ENCODE measurements around the gene C2. TPM values are rescaled to one million over a fixed set of nuclear protein-coding genes. Genes with fewer than 3 reads are reported as not detected.
"Not testable (repeated sequence)": the region's sequence is repeated elsewhere in the genome, so short reads cannot be mapped to it uniquely, and the experiment has no call there.

Gene C2
- total and polyA plus RNA-seq, 3 experiments from 2014 or later, result 0.70 to 0.73 TPM; not detected in 1

DNA sequence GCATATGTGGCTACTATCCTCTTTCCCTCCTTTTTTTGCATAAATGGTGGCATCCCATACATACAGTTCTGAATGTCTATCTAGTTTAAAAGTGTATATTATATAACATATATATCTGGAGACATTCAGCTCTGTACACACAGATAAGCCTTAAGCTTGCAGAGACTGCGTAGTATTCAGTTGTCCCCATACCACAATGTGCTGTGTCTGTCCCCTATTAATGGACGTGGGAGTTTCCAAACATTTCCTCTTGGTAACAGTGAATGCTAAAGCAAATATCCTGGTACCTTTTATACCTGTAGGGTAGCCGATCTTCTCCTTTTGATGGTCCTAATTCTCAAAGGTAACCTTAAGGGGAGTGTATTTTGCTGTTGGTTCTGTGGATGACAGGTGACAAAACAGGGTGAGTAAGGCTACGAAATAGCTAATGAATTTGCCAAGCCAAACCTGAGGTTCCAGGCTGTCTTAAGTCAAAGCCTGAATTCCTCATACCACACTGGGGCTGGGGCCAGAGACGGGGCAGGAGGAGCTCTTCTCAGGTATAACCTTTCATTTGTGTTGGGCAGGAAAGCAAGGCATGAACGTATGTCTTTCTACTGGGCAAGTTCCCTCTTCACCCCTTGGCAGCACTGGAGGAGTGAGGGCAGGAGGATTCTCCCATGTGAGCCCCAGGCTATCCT is 7.8 kb upstream of the C2 start:
- CTCF ChIA-PET, result interaction anchor here (0.8 kb wide), 1 partner anchor 30 kb away, joined by 3 read pairs; no protein-coding TSS in a partner anchor

GRCh38 chr6:31920811-31921210 is 6.7 kb upstream of the C2 start:
- Histone ChIP-seq H3K4me3 (ENCODE audit: low read length) (no peak overlapping the region), H3K27me3 (ENCODE audit: insufficient read depth, low read length, poor library complexity, severe bottlenecking) (no peaks in the 10 kb centered on the region), H3K27ac (ENCODE audit: low read depth, low read length) (no peak overlapping the region), H3K36me3 (ENCODE audit: insufficient read depth, low read length) (no peaks in the 10 kb centered on the region), H3K9me3 (ENCODE audit: low read length) (no peaks in the 10 kb centered on the region), H3K4me1 (ENCODE audit: insufficient read depth, low read length) (no peaks in the 10 kb centered on the region)
- Mint-ChIP-seq H3K36me3 (no peaks in the 10 kb centered on the region), H3K4me3 (no peak overlapping the region), H3K4me1 (no peaks in the 10 kb centered on the region), H3K27ac (peak overlapping the region in 1 of 8 donors; percentile 65), H3K27me3 (peaks cover 0 to 3% of the 10 kb centered on the region in 2 donors), H3K9me3 (no peaks in the 10 kb centered on the region)
- POLR2A ChIA-PET, result no interaction called here
- no peak for DNase-seq
- CTCF ChIA-PET, result no interaction called here

More for the DNA sequence above, 7.8 kb upstream of the C2 start:
- H3K27me3 ChIP-seq (ENCODE audit: insufficient read depth, low read length, poor library complexity, severe bottlenecking), result no peaks in the 10 kb centered on the region
- POLR2A ChIA-PET, result no interaction called here
- no peaks in the 10 kb centered on the region for H3K36me3 Mint-ChIP-seq
- peaks cover 0 to 13% of the 10 kb centered on the region in 2 donors for H3K27me3 Mint-ChIP-seq
- H3K4me3 ChIP-seq (ENCODE audit: low read length), result no peak overlapping the region
- H3K4me1 ChIP-seq (ENCODE audit: insufficient read depth, low read length), result no peaks in the 10 kb centered on the region
- no peaks in the 10 kb centered on the region for H3K9me3 ChIP-seq (ENCODE audit: low read length)
- H3K36me3 ChIP-seq (ENCODE audit: insufficient read depth, low read length), result no peaks in the 10 kb centered on the region
- no peak for DNase-seq
- no peak overlapping the region for H3K27ac ChIP-seq (ENCODE audit: low read depth, low read length)
- H3K4me1 Mint-ChIP-seq, result no peaks in the 10 kb centered on the region
- H3K9me3 Mint-ChIP-seq, result no peaks in the 10 kb centered on the region
- H3K4me3 Mint-ChIP-seq, result no peak overlapping the region
- no peak overlapping the region for H3K27ac Mint-ChIP-seq

GRCh38 chr6:31922942-31923341 is 4.6 kb upstream of the C2 start:
- Mint-ChIP-seq H3K27ac (peak overlapping the region in 1 of 8 donors; percentile 23), H3K9me3 (no peaks in the 10 kb centered on the region), H3K4me1 (no peaks in the 10 kb centered on the region), H3K36me3 (no peaks in the 10 kb centered on the region), H3K27me3 (no peaks in the 10 kb centered on the region), H3K4me3 (no peak overlapping the region)
- ChIA-PET CTCF (interaction anchor here (0.8 to 1.0 kb wide), 2 partner anchors 33 to 117 kb away, joined by 3 read pairs; partner anchors contain the start of gene LSM2), POLR2A (no interaction called here)
- DNase-seq, result peak in 1 of 5 donors; percentile 17
- H3K4me3 ChIP-seq (ENCODE audit: low read length), result no peak overlapping the region
- H3K27ac ChIP-seq (ENCODE audit: low read depth, low read length), result no peak overlapping the region
- H3K4me1 ChIP-seq (ENCODE audit: insufficient read depth, low read length), result no peaks in the 10 kb centered on the region
- no peaks in the 10 kb centered on the region for H3K36me3 ChIP-seq (ENCODE audit: insufficient read depth, low read length)
- no peaks in the 10 kb centered on the region for H3K9me3 ChIP-seq (ENCODE audit: low read length)
- H3K27me3 ChIP-seq (ENCODE audit: insufficient read depth, low read length, poor library complexity, severe bottlenecking), result no peaks in the 10 kb centered on the region

DNA sequence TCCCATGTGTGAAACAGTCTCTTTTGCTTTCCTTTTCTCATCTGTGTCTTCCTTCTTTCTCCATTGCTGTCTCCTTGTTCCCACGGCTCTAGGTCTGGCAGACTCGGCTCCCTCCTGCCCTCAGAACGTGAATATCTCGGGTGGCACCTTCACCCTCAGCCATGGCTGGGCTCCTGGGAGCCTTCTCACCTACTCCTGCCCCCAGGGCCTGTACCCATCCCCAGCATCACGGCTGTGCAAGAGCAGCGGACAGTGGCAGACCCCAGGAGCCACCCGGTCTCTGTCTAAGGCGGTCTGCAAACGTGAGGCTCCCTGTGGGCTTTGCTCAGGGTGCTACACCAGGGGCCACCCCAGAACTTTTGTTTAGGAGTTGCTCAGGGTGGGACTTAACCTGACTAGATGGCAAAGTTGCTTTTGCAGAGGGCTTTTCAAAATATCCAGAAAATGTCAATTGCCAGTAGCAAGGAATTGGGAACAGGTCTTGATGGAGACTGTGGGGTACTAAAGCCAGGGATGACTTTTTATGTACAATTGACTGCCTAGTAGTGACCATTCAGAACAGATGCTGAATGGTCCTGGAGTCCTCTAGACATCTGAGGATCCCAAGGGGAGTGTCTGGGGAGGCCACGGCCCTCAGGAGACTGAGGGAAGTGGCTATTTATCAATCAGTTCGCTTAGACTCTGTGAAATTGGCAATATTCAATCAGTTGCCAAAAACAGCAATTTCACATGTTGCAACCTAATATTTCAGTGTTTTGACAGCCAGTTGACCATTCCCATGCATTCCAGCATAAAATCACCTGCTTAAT is 550 bp downstream of the C2 start:
- Histone ChIP-seq H3K27me3 (ENCODE audit: insufficient read depth, low read length, poor library complexity, severe bottlenecking) (no peaks in the 10 kb centered on the region), H3K4me1 (ENCODE audit: insufficient read depth, low read length) (no peaks in the 10 kb centered on the region), H3K9me3 (ENCODE audit: low read length) (no peaks in the 10 kb centered on the region), H3K27ac (ENCODE audit: low read depth, low read length) (no peak overlapping the region), H3K4me3 (ENCODE audit: low read length) (no peak overlapping the region), H3K36me3 (ENCODE audit: insufficient read depth, low read length) (no peaks in the 10 kb centered on the region)
- no peak for DNase-seq
- POLR2A ChIA-PET, result no interaction called here
- Mint-ChIP-seq H3K4me3 (no peak overlapping the region), H3K4me1 (no peaks in the 10 kb centered on the region), H3K36me3 (no peaks in the 10 kb centered on the region), H3K9me3 (no peaks in the 10 kb centered on the region), H3K27me3 (peaks cover 0 to 10% of the 10 kb centered on the region in 2 donors), H3K27ac (peak overlapping the region in 1 of 8 donors; percentile 85)
- CTCF ChIA-PET, result no interaction called here

GRCh38 chr6:31928672-31928939 is 1.1 kb downstream of the C2 start:
- no peak for DNase-seq
- H3K36me3 ChIP-seq (ENCODE audit: insufficient read depth, low read length), result no peaks in the 10 kb centered on the region
- no peaks in the 10 kb centered on the region for H3K4me1 Mint-ChIP-seq
- peak overlapping the region in 1 of 8 donors; percentile 85 for H3K27ac Mint-ChIP-seq
- H3K36me3 Mint-ChIP-seq, result no peaks in the 10 kb centered on the region
- no peaks in the 10 kb centered on the region for H3K9me3 Mint-ChIP-seq
- H3K4me1 ChIP-seq (ENCODE audit: insufficient read depth, low read length), result no peaks in the 10 kb centered on the region
- H3K27me3 ChIP-seq (ENCODE audit: insufficient read depth, low read length, poor library complexity, severe bottlenecking), result peaks cover 2% of the 10 kb centered on the region
- H3K9me3 ChIP-seq (ENCODE audit: low read length), result no peaks in the 10 kb centered on the region
- H3K4me3 ChIP-seq (ENCODE audit: low read length), result no peak overlapping the region
- H3K27ac ChIP-seq (ENCODE audit: low read depth, low read length), result no peak overlapping the region
- ChIA-PET CTCF (no interaction called here), POLR2A (no interaction called here)
- peaks cover 0 to 10% of the 10 kb centered on the region in 2 donors for H3K27me3 Mint-ChIP-seq
- H3K4me3 Mint-ChIP-seq, result no peak overlapping the region

GRCh38 chr6:31930962-31931361 is 3.4 kb downstream of the C2 start:
- ChIA-PET CTCF (no interaction called here), POLR2A (no interaction called here)
- peaks cover 3 to 12% of the 10 kb centered on the region in 2 donors for H3K27me3 Mint-ChIP-seq
- H3K36me3 Mint-ChIP-seq, result no peaks in the 10 kb centered on the region
- Histone ChIP-seq H3K36me3 (ENCODE audit: insufficient read depth, low read length) (no peaks in the 10 kb centered on the region), H3K27ac (ENCODE audit: low read depth, low read length) (no peak overlapping the region), H3K4me3 (ENCODE audit: low read length) (no peak overlapping the region), H3K27me3 (ENCODE audit: insufficient read depth, low read length, poor library complexity, severe bottlenecking) (peaks cover 4% of the 10 kb centered on the region), H3K9me3 (ENCODE audit: low read length) (no peaks in the 10 kb centered on the region), H3K4me1 (ENCODE audit: insufficient read depth, low read length) (no peaks in the 10 kb centered on the region)
- H3K9me3 Mint-ChIP-seq, result no peaks in the 10 kb centered on the region
- no peak overlapping the region for H3K27ac Mint-ChIP-seq
- no peak overlapping the region for H3K4me3 Mint-ChIP-seq
- no peaks in the 10 kb centered on the region for H3K4me1 Mint-ChIP-seq
- no peak for DNase-seq

- not testable (repeated sequence) for H3K4me3 Mint-ChIP-seq, H3K27ac Mint-ChIP-seq
Measured at GRCh38 chr6:31932137-31932536, 4.6 kb downstream of the C2 start.

GRCh38 chr6:31933537-31933936 is 6.0 kb downstream of the C2 start:
- no peaks in the 10 kb centered on the region for H3K9me3 ChIP-seq (ENCODE audit: low read length)
- no peaks in the 10 kb centered on the region for H3K9me3 Mint-ChIP-seq
- ChIA-PET POLR2A (no interaction called here), CTCF (no interaction called here)
- peaks cover 3 to 11% of the 10 kb centered on the region in 2 donors for H3K27me3 Mint-ChIP-seq
- peaks cover 4% of the 10 kb centered on the region for H3K27me3 ChIP-seq (ENCODE audit: insufficient read depth, low read length, poor library complexity, severe bottlenecking)
- no peaks in the 10 kb centered on the region for H3K36me3 ChIP-seq (ENCODE audit: insufficient read depth, low read length)
- DNase-seq, result no peak
- H3K4me3 ChIP-seq (ENCODE audit: low read length), result no peak overlapping the region
- H3K4me1 ChIP-seq (ENCODE audit: insufficient read depth, low read length), result no peaks in the 10 kb centered on the region
- peak overlapping the region in 1 of 8 donors; percentile 32 for H3K27ac Mint-ChIP-seq
- no peaks in the 10 kb centered on the region for H3K4me1 Mint-ChIP-seq
- H3K4me3 Mint-ChIP-seq, result no peak overlapping the region
- H3K27ac ChIP-seq (ENCODE audit: low read depth, low read length), result no peak overlapping the region
- H3K36me3 Mint-ChIP-seq, result no peaks in the 10 kb centered on the region

More at GRCh38 chr6:31932137-31932536, 4.6 kb downstream of the C2 start:
- H3K27me3 Mint-ChIP-seq, result peaks cover 3 to 12% of the 10 kb centered on the region in 2 donors
- H3K4me1 Mint-ChIP-seq; CTCF ChIA-PET; H3K4me3 ChIP-seq (ENCODE audit: low read length); H3K36me3 Mint-ChIP-seq; H3K9me3 Mint-ChIP-seq; H3K4me1 ChIP-seq (ENCODE audit: insufficient read depth, low read length); H3K27ac ChIP-seq (ENCODE audit: low read depth, low read length); POLR2A ChIA-PET; DNase-seq; H3K27me3 ChIP-seq (ENCODE audit: insufficient read depth, low read length, poor library complexity, severe bottlenecking); H3K9me3 ChIP-seq (ENCODE audit: low read length); H3K36me3 ChIP-seq (ENCODE audit: insufficient read depth, low read length): not testable (repeated sequence)
